Neural cell (in vitro differentiated cells): ENCODE data around the gene SLC2A6. TPM values are rescaled to one million over a fixed set of nuclear protein-coding genes. Genes with fewer than 3 reads are reported as not detected.

ENCODE experiments used
- H2AFZ ChIP-seq: fragments of 200-600, 300-800 bp; sonication (generic), shearing (Covaris generic); 2 replicates; pipeline ENCODE4 v1.6.0; 2014; ENCODE audit warnings: low read depth, mild to moderate bottlenecking, antibody characterized with exemption, low read length, moderate library complexity
- H3F3A ChIP-seq: fragments of 200-600 bp; shearing (Covaris generic); 2 replicates; pipeline ENCODE4 v1.6.1; 2016; ENCODE audit warnings: mild to moderate bottlenecking, moderate library complexity, mixed read lengths, antibody characterized with exemption, low read length; ENCODE audit not compliant: insufficient read depth, poor library complexity, severe bottlenecking
- H3K27ac ChIP-seq: fragments of 200-600, 300-800 bp; sonication (generic), shearing (Covaris generic); 2 replicates; pipeline ENCODE4 v1.5.1; 2014; ENCODE audit warnings: mild to moderate bottlenecking, low read length, moderate library complexity
- H3K27me3 ChIP-seq: fragments of 300-800, 200-600 bp; sonication (generic), shearing (Covaris generic); 2 replicates; pipeline ENCODE4 v1.6.0; 2014; ENCODE audit warnings: mild to moderate bottlenecking, low read depth, low read length, moderate library complexity; ENCODE audit not compliant: insufficient read depth
- H3K36me3 ChIP-seq: fragments of 300-800, 200-600 bp; sonication (generic), shearing (Covaris generic); 2 replicates; pipeline ENCODE4 v1.5.1; 2014; ENCODE audit warnings: mild to moderate bottlenecking, antibody characterized with exemption, low read length, moderate library complexity; ENCODE audit not compliant: insufficient read depth
- H3K4me2 ChIP-seq: fragments of 300-800, 200-600 bp; sonication (generic), shearing (Covaris generic); 2 replicates; pipeline ENCODE4 v1.6.0; 2014; ENCODE audit warnings: mild to moderate bottlenecking, low read length
- H3K4me3 ChIP-seq: fragments of 300-800, 200-600 bp; sonication (generic), shearing (Covaris generic); 2 replicates; pipeline ENCODE4 v1.5.1; 2014; ENCODE audit warnings: mild to moderate bottlenecking, low read length, moderate library complexity
- H3K79me2 ChIP-seq: fragments of 200-600 bp; shearing (Covaris generic); replicated peaks from 2 replicates; pipeline ENCODE4 v1.6.0; 2014; ENCODE audit warnings: mild to moderate bottlenecking, low read length, moderate library complexity; ENCODE audit not compliant: insufficient read depth
- H3K9ac ChIP-seq: fragments of 300-800, 200-600 bp; sonication (generic), shearing (Covaris generic); 2 replicates; pipeline ENCODE4 v1.6.1; 2016; ENCODE audit warnings: mild to moderate bottlenecking, low read length, mixed read lengths
- H3K9me2 ChIP-seq: fragments of 200-600 bp; shearing (Covaris generic); 2 replicates; pipeline ENCODE4 v1.6.1; 2016; ENCODE audit warnings: mild to moderate bottlenecking, low read length, mixed read lengths; ENCODE audit not compliant: insufficient read depth
- H3K9me3 ChIP-seq: fragments of 200-600, 300-800 bp; sonication (generic), shearing (Covaris generic); 2 replicates; pipeline ENCODE4 v1.6.1; 2016; ENCODE audit warnings: mild to moderate bottlenecking, mixed run types, low read length, moderate library complexity, mixed read lengths
- H4K20me1 ChIP-seq: fragments of 200-600 bp; shearing (Covaris generic); 2 replicates; pipeline ENCODE4 v1.6.1; 2016; ENCODE audit warnings: mild to moderate bottlenecking, mixed run types; ENCODE audit not compliant: insufficient read depth
- CTCF ChIP-seq: fragments of 450-650 bp; IDR thresholded peaks from 2 replicates; pipeline ENCODE4 v1.5.1; 2014; ENCODE audit warnings: antibody characterized with exemption, mild to moderate bottlenecking, moderate library complexity; ENCODE audit not compliant: poor library complexity, severe bottlenecking
- EP300 ChIP-seq: fragments of 450-650 bp; conservative IDR thresholded peaks from 2 replicates; pipeline ENCODE4 v1.6.1; 2014; ENCODE audit warnings: antibody characterized with exemption, mild to moderate bottlenecking, moderate library complexity; ENCODE audit not compliant: poor library complexity, severe bottlenecking
- EZH2 ChIP-seq: fragments of 200-600, 300-800 bp; shearing (Covaris generic), sonication (generic); IDR thresholded peaks from 2 replicates; pipeline ENCODE4 v1.6.1; 2014; ENCODE audit warnings: antibody characterized with exemption, low read length, borderline replicate concordance, mild to moderate bottlenecking; ENCODE audit not compliant: insufficient read depth, poor library complexity, severe bottlenecking
- MXI1 ChIP-seq: fragments of 450-650 bp; conservative IDR thresholded peaks from 2 replicates; pipeline ENCODE4 v1.6.1; 2014; ENCODE audit warnings: antibody characterized with exemption, mild to moderate bottlenecking; ENCODE audit not compliant: poor library complexity, severe bottlenecking
- POLR2AphosphoS5 ChIP-seq: IDR thresholded peaks from 2 replicates; pipeline ENCODE4 v1.6.1; 2012
- RAD21 ChIP-seq: fragments of 450-650 bp; conservative IDR thresholded peaks from 2 replicates; pipeline ENCODE4 v1.6.1; 2014; ENCODE audit warnings: antibody characterized with exemption, mild to moderate bottlenecking, moderate library complexity
- SMC3 ChIP-seq: fragments of 450-650 bp; conservative IDR thresholded peaks from 2 replicates; pipeline ENCODE4 v1.6.1; 2014; ENCODE audit warnings: antibody characterized with exemption, mild to moderate bottlenecking, moderate library complexity; ENCODE audit not compliant: poor library complexity
- TAF1 ChIP-seq: IDR thresholded peaks from 2 replicates; pipeline ENCODE4 v1.6.1; 2012; ENCODE audit warnings: low read depth
- polyA plus RNA-seq: library from polyadenylated mRNA; depleted of rRNA; stranded (reverse); fragments of >200 nt; gene quantifications from 2 replicates; pipeline ENCODE4 v1.2.3, GENCODE V29; 2014
- TF ChIP-seq, protein P1 (sequence below): IDR thresholded peaks from 2 replicates; pipeline ENCODE4 v1.6.1; 2012; ENCODE audit warnings: borderline replicate concordance

SLC2A6 gene
- polyA plus RNA-seq, 1 donor from 2014 or later = 11.5 TPM

DNA sequence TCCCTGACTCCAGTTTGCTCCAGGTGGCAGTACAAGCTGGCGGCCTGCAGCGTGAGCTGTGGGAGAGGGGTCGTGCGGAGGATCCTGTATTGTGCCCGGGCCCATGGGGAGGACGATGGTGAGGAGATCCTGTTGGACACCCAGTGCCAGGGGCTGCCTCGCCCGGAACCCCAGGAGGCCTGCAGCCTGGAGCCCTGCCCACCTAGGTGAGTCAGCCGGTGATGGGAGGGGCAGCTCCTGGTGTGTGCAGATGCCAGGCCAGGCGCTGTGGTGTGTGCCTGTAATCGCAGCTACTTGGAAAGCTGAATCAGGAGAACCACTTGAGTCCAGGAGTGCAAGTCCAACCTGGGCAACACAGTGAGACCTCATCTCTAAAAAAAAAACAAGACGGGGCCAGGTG is 29.1 kb downstream of the SLC2A6 start:
- Histone ChIP-seq H3K9me3 (no peaks in the 10 kb centered on the region), H3K79me2 (no peaks in the 10 kb centered on the region), H3K4me3 (no peak overlapping the region), H3K9ac (no peak overlapping the region), H3K27me3 (no peaks in the 10 kb centered on the region), H3K9me2 (no peaks in the 10 kb centered on the region), H3K4me2 (no peak overlapping the region), H3K36me3 (no peaks in the 10 kb centered on the region), H3F3A (no peaks in the 10 kb centered on the region), H3K27ac (no peak overlapping the region), H4K20me1 (no peaks in the 10 kb centered on the region), H2AFZ (no peak overlapping the region)
- no peak for TF ChIP-seq CTCF
- TF ChIP-seq SMC3 = no peak
- no peak for TF ChIP-seq EZH2
- no peak for TF ChIP-seq TAF1
- TF ChIP-seq MXI1 = no peak
- TF ChIP-seq POLR2AphosphoS5 = no peak
- TF ChIP-seq EP300 = no peak
- no peak for TF ChIP-seq RAD21
- TF ChIP-seq, protein P1, sequence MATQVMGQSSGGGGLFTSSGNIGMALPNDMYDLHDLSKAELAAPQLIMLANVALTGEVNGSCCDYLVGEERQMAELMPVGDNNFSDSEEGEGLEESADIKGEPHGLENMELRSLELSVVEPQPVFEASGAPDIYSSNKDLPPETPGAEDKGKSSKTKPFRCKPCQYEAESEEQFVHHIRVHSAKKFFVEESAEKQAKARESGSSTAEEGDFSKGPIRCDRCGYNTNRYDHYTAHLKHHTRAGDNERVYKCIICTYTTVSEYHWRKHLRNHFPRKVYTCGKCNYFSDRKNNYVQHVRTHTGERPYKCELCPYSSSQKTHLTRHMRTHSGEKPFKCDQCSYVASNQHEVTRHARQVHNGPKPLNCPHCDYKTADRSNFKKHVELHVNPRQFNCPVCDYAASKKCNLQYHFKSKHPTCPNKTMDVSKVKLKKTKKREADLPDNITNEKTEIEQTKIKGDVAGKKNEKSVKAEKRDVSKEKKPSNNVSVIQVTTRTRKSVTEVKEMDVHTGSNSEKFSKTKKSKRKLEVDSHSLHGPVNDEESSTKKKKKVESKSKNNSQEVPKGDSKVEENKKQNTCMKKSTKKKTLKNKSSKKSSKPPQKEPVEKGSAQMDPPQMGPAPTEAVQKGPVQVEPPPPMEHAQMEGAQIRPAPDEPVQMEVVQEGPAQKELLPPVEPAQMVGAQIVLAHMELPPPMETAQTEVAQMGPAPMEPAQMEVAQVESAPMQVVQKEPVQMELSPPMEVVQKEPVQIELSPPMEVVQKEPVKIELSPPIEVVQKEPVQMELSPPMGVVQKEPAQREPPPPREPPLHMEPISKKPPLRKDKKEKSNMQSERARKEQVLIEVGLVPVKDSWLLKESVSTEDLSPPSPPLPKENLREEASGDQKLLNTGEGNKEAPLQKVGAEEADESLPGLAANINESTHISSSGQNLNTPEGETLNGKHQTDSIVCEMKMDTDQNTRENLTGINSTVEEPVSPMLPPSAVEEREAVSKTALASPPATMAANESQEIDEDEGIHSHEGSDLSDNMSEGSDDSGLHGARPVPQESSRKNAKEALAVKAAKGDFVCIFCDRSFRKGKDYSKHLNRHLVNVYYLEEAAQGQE = no peak

DNA sequence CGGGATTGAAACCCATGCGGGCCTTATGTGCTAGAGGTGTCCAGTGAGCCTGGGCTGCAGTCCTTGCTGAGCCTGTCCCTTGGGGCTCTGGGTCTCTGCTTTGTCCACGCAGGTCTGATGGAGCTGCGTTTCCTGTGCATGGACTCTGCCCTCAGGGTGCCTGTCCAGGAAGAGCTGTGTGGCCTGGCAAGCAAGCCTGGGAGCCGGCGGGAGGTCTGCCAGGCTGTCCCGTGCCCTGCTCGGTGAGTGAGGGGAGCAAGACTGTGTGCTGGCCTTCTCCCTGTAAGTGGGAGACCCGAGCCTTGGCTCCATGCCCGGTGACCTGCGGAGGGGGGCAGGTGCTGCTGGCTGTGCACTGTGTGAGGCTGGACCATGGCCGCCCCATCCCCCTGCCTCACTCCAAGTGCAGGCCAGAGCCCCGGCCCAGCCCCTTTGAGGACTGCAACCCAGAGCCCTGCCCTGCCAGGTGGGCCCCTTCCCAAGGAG is 30.4 kb downstream of the SLC2A6 start:
- H3K9me3 ChIP-seq = no peaks in the 10 kb centered on the region
- no peaks in the 10 kb centered on the region for H3K9me2 ChIP-seq
- no peak overlapping the region for H3K4me2 ChIP-seq
- H3K79me2 ChIP-seq = no peaks in the 10 kb centered on the region
- H4K20me1 ChIP-seq = no peaks in the 10 kb centered on the region
- TF ChIP-seq, protein P1 = no peak
- no peak for TF ChIP-seq SMC3
- no peak for TF ChIP-seq POLR2AphosphoS5
- no peak for TF ChIP-seq TAF1
- no peak for TF ChIP-seq MXI1
- TF ChIP-seq RAD21 = no peak
- TF ChIP-seq EZH2 = no peak
- TF ChIP-seq EP300 = no peak
- no peak for TF ChIP-seq CTCF
- H3K27ac ChIP-seq = no peak overlapping the region
- H2AFZ ChIP-seq = no peak overlapping the region
- no peak overlapping the region for H3K9ac ChIP-seq
- no peaks in the 10 kb centered on the region for H3K36me3 ChIP-seq
- H3F3A ChIP-seq = no peaks in the 10 kb centered on the region
- H3K27me3 ChIP-seq = no peaks in the 10 kb centered on the region
- no peak overlapping the region for H3K4me3 ChIP-seq
